ENCODE results near the gene ZDHHC5. TPM values are rescaled to one million over a fixed set of nuclear protein-coding genes. Genes with fewer than 3 reads are reported as not detected.
"Not testable (repeated sequence)": the region's sequence is repeated elsewhere in the genome, so short reads cannot be mapped to it uniquely, and the experiment has no call there.

Gene ZDHHC5
- total RNA-seq, 1 donor from 2014 or later: 30.3 TPM

- no peak for FAIRE-seq
- Histone ChIP-seq H3K27me3 (ENCODE audit: control insufficient read depth, insufficient read depth, low read length) (no peaks in the 10 kb centered on the region), H3K4me3 (ENCODE audit: low read depth, low read length) (no peak overlapping the region), H3K36me3 (ENCODE audit: control insufficient read depth, insufficient read depth, low read length) (peaks cover 10% of the 10 kb centered on the region)
- peak; percentile 89 for DNase-seq (ENCODE audit: low read depth)
- TF ChIP-seq CTCF (IDR thresholded peaks at IDR 0.05; ENCODE audit: insufficient read depth, low read length, severe bottlenecking): no peak
These were observed 12.6 kb downstream of the ZDHHC5 start for GRCh38 chr11:57680552-57680874.

- FAIRE-seq: no peak
- no peaks in the 10 kb centered on the region for H3K27me3 ChIP-seq (ENCODE audit: control insufficient read depth, insufficient read depth, low read length)
- TF ChIP-seq CTCF (IDR thresholded peaks at IDR 0.05; ENCODE audit: insufficient read depth, low read length, severe bottlenecking): no peak
- peaks cover 10% of the 10 kb centered on the region for H3K36me3 ChIP-seq (ENCODE audit: control insufficient read depth, insufficient read depth, low read length)
- no peak overlapping the region for H3K4me3 ChIP-seq (ENCODE audit: low read depth, low read length)
- DNase-seq (ENCODE audit: low read depth): no peak
These were observed 13.3 kb downstream of the ZDHHC5 start for GRCh38 chr11:57681168-57681567.

- H3K36me3 ChIP-seq (ENCODE audit: control insufficient read depth, insufficient read depth, low read length): peaks cover 16% of the 10 kb centered on the region
- not testable (repeated sequence) for H3K4me3 ChIP-seq (ENCODE audit: low read depth, low read length); DNase-seq (ENCODE audit: low read depth); H3K27me3 ChIP-seq (ENCODE audit: control insufficient read depth, insufficient read depth, low read length); FAIRE-seq
These were observed 22.6 kb downstream of the ZDHHC5 start for GRCh38 chr11:57690474-57690873.

- Histone ChIP-seq H3K36me3 (ENCODE audit: control insufficient read depth, insufficient read depth, low read length) (peaks cover 31% of the 10 kb centered on the region), H3K27me3 (ENCODE audit: control insufficient read depth, insufficient read depth, low read length) (no peaks in the 10 kb centered on the region), H3K4me3 (ENCODE audit: low read depth, low read length) (no peak overlapping the region)
- DNase-seq (ENCODE audit: low read depth): no peak
- TF ChIP-seq CTCF (IDR thresholded peaks at IDR 0.05; ENCODE audit: insufficient read depth, low read length, severe bottlenecking): no peak
- FAIRE-seq: no peak
These were observed 31.0 kb downstream of the ZDHHC5 start for GRCh38 chr11:57698843-57699365.

- DNase-seq (ENCODE audit: low read depth): no peak
- H3K36me3 ChIP-seq (ENCODE audit: control insufficient read depth, insufficient read depth, low read length): peaks cover 33% of the 10 kb centered on the region
These were observed 31.9 kb downstream of the ZDHHC5 start for GRCh38 chr11:57699813-57700212.

GRCh38 chr11:57700425-57700824, 32.5 kb downstream of the ZDHHC5 start:
- no peak for FAIRE-seq
- TF ChIP-seq CTCF (IDR thresholded peaks at IDR 0.05; ENCODE audit: insufficient read depth, low read length, severe bottlenecking): no peak
- Histone ChIP-seq H3K27me3 (ENCODE audit: control insufficient read depth, insufficient read depth, low read length) (no peaks in the 10 kb centered on the region), H3K4me3 (ENCODE audit: low read depth, low read length) (no peak overlapping the region), H3K36me3 (ENCODE audit: control insufficient read depth, insufficient read depth, low read length) (peaks cover 32% of the 10 kb centered on the region)
- no peak for DNase-seq (ENCODE audit: low read depth)

More at GRCh38 chr11:57699813-57700212, 31.9 kb downstream of the ZDHHC5 start:
- Histone ChIP-seq H3K27me3 (ENCODE audit: control insufficient read depth, insufficient read depth, low read length) (no peaks in the 10 kb centered on the region), H3K4me3 (ENCODE audit: low read depth, low read length) (no peak overlapping the region)
- FAIRE-seq: no peak
- TF ChIP-seq CTCF (IDR thresholded peaks at IDR 0.05; ENCODE audit: insufficient read depth, low read length, severe bottlenecking): no peak
